ENCODE results near the gene ACKR1. TPM values are rescaled to one million over a fixed set of nuclear protein-coding genes. Genes with fewer than 3 reads are reported as not detected.

The ACKR1 gene
- 0.92 TPM for total RNA-seq

DNA sequence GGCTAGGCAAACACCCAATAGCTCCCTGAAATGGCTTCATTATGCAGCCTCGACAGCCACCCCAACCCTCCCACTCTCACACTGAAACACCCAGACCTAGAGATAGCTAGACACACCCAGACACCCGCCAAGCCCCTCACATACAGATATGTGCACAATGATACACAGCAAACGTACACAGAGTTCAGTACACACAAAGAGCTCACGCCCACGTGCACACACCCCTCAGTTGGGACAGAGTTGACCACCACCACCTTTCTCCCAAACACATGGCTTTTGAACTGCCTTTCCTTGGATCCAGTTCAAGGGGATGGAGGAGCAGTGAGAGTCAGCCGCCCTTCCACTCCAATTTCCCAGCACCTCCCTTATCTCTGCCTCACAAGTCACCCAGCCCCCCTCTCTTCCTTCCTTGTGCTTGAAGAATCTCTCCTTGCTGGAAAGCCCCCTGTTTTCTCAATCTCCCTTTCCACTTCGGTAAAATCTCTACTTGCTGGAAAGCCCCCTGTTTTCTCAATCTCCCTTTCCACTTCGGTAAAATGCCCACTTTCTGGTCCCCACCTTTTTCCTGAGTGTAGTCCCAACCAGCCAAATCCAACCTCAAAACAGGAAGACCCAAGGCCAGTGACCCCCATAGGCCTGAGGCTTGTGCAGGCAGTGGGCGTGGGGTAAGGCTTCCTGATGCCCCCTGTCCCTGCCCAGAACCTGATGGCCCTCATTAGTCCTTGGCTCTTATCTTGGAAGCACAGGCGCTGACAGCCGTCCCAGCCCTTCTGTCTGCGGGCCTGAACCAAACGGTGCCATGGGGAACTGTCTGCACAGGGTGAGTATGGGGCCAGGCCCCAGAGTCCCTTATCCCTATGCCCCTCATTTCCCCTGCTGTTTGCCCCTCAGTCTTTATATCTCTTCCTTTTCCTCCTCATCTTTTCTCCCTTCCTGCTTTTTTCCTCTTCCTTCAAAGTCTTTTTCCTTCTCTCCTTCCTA is at the start of gene ACKR1:
Gene ACKR1 (plus strand): TSS at position 715 of the 981 bp plus-strand sequence. CDS start 85 bp downstream, at position 800.

GRCh38 chr1:159171254-159171687 is 33.4 kb upstream of the ACKR1 start, which contains the start of gene CADM3:
Gene CADM3 (plus strand): TSS chr1:159171615. CDS start chr1:159171766, 151 bp downstream.

Small RNA genes within 50 kb of the gene (small RNA-seq; reads per million reads assigned to genes)
- not detected for gene RNA5SP60

Other genes with a start within 250 kb of the ACKR1 start
- 18.2 TPM for gene IFI16, start 195.0 kb upstream of the ACKR1 start, total RNA-seq
- 9.9 TPM for gene AIM2, start 128.1 kb upstream of the ACKR1 start, total RNA-seq
- gene CADM3, start 33.3 kb upstream of the ACKR1 start, total RNA-seq = 134 TPM
- gene FCER1A, start 97.5 kb downstream of the ACKR1 start, total RNA-seq = not detected
- gene OR10J4, start 227.3 kb downstream of the ACKR1 start, total RNA-seq = not detected
- gene OR10J1, start 234.8 kb downstream of the ACKR1 start, total RNA-seq = not detected